Transverse colon (tissue), 4 donors: Measurements from ENCODE around the gene PIGC.

Experiments used
- EP300 ChIP-seq: sonication (generic); formaldehyde crosslinking; IDR thresholded peaks from one replicate; pipeline ENCODE4 v1.6.1; 2017; ENCODE audit warnings: antibody characterized with exemption, low read depth
- POLR2A ChIP-seq: fragments of 450-650 bp; IDR thresholded peaks from one replicate; pipeline ENCODE4 v1.6.1; 2016; ENCODE audit warnings: antibody characterized with exemption, mild to moderate bottlenecking, moderate library complexity
- POLR2AphosphoS5 ChIP-seq, 3 donors: sonication (generic); formaldehyde crosslinking; IDR thresholded peaks; one replicate each; pipeline ENCODE4 v1.6.1; 2016; ENCODE audit warnings: antibody characterized with exemption in 3 of 3
- TF ChIP-seq, protein P1 (sequence below), 5 experiments: fragments of 200-600 bp in 3 of 5; fragments of 450-650 bp in 2 of 5; sonication (generic) in 3 of 5; IDR thresholded peaks; 1 replicate in 2 of 5; 2 replicates in 3 of 5; pipeline ENCODE4 v1.5.1; 2016 to 2017; ENCODE audit warnings: antibody characterized with exemption in 5 of 5, inconsistent platforms in 3 of 5, mild to moderate bottlenecking in 2 of 5, moderate library complexity in 1 of 5

DNA sequence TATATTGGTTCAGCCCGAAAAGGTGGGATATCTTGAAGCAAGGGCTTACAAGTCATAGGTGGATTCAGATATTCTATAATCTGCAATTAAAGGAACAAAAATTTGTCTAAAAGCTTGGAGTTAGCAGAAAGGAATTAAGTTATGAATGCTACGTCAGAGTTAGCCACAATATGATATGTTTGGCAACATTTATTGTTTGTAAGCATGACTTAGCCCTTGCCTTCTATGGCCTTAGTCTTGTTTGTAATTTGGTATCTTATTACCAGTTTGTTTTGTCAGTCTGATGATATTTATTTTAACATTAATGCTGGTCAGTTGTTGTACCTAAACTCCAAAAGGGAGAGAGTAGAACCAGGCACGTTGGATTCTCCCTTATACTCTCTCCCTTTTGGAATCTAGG is 46.0 kb upstream of the PIGC start:
- TF ChIP-seq POLR2AphosphoS5 (IDR thresholded peaks at IDR 0.05) (no peak), POLR2A (no peak), EP300 (no peak)
- TF ChIP-seq, protein P1, sequence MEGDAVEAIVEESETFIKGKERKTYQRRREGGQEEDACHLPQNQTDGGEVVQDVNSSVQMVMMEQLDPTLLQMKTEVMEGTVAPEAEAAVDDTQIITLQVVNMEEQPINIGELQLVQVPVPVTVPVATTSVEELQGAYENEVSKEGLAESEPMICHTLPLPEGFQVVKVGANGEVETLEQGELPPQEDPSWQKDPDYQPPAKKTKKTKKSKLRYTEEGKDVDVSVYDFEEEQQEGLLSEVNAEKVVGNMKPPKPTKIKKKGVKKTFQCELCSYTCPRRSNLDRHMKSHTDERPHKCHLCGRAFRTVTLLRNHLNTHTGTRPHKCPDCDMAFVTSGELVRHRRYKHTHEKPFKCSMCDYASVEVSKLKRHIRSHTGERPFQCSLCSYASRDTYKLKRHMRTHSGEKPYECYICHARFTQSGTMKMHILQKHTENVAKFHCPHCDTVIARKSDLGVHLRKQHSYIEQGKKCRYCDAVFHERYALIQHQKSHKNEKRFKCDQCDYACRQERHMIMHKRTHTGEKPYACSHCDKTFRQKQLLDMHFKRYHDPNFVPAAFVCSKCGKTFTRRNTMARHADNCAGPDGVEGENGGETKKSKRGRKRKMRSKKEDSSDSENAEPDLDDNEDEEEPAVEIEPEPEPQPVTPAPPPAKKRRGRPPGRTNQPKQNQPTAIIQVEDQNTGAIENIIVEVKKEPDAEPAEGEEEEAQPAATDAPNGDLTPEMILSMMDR (IDR thresholded peaks at IDR 0.05): no peak
